Suprapubic skin (tissue), 4 donors: ENCODE data around the gene IFNLR1. TPM values are rescaled to one million over a fixed set of nuclear protein-coding genes. Genes with fewer than 3 reads are reported as not detected.

Experiments
- DNase-seq, 2 donors: peaks; one replicate each; pipeline ENCODE4 v3.0.0-alpha.2; 2019; ENCODE audit warnings: low spot score in 2 of 2
- H3K27ac ChIP-seq: fragments of 200-600 bp; sonication (generic); one replicate; pipeline ENCODE4 v1.5.1; 2019
- H3K27me3 ChIP-seq: fragments of 200-600 bp; sonication (generic); one replicate; pipeline ENCODE4 v1.5.1; 2019
- H3K36me3 ChIP-seq: fragments of 200-600 bp; sonication (generic); one replicate; pipeline ENCODE4 v1.5.1; 2019
- H3K4me1 ChIP-seq: fragments of 200-600 bp; sonication (generic); one replicate; pipeline ENCODE4 v1.5.1; 2019
- H3K4me3 ChIP-seq: fragments of 200-600 bp; sonication (generic); one replicate; pipeline ENCODE4 v1.5.1; 2019; ENCODE audit warnings: mild to moderate bottlenecking
- H3K9me3 ChIP-seq: fragments of 200-600 bp; sonication (generic); one replicate; pipeline ENCODE4 v1.5.1; 2019
- EP300 ChIP-seq: sonication (generic); formaldehyde crosslinking; IDR thresholded peaks from one replicate; pipeline ENCODE4 v1.6.1; 2017; ENCODE audit warnings: antibody characterized with exemption
- POLR2A ChIP-seq, 2 donors: fragments of 450-650 bp; IDR thresholded peaks; one replicate each; pipeline ENCODE4 v1.6.1; 2017; ENCODE audit warnings: antibody characterized with exemption in 2 of 2, mild to moderate bottlenecking in 2 of 2, moderate library complexity in 2 of 2
- POLR2AphosphoS5 ChIP-seq, 3 donors: sonication (generic); formaldehyde crosslinking; IDR thresholded peaks; one replicate each; pipeline ENCODE4 v1.6.1; 2017; ENCODE audit warnings: antibody characterized with exemption in 3 of 3
- WGBS: methylation state at CpG from one replicate; pipeline ENCODE4 v1.1.5; 2018; 5-methylcytosine and 5-hydroxymethylcytosine counted together
- total RNA-seq, 4 donors: library from RNA; depleted of rRNA; stranded (reverse); fragments of >200 nt; gene quantifications; one replicate each; pipeline ENCODE4 v1.1.0, GENCODE V29; 2016
- TF ChIP-seq, protein P1 (sequence below), 2 donors: fragments of 200-600 bp in 1 of 2; fragments of 450-650 bp in 1 of 2; sonication (generic) in 1 of 2; IDR thresholded peaks; one replicate each; pipeline ENCODE4 v1.5.1; 2016 to 2019; ENCODE audit warnings: antibody characterized with exemption in 2 of 2, mild to moderate bottlenecking in 1 of 2, moderate library complexity in 1 of 2

IFNLR1 gene
- total RNA-seq, 4 donors from 2014 or later, result 11.7 to 16.1 (median 14.0) TPM

DNA sequence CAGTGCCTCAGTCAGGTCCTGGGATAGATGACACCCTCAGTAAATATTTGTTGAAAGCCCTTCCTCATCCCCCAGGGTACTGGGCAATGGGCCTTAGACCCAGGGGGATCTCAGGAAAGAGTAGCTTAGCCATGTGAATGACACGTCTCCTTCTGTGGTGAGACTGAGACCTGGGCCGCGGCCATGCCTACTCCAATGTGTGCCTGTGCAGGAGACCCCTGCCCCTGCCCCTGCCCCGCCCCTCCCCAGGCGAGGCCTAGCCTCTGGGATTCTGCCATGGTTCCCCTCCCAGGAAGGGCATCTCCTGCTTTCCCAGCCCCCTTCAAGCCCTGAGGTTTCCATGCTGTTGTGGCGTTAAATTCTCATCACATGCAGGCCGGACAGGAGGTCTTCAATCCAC is 82.2 kb downstream of the IFNLR1 start:
- Histone ChIP-seq H3K4me3 (no peak overlapping the region), H3K36me3 (no peaks in the 10 kb centered on the region), H3K27ac (peak overlapping the region; percentile 71), H3K9me3 (no peaks in the 10 kb centered on the region), H3K4me1 (peaks cover 43% of the 10 kb centered on the region), H3K27me3 (no peaks in the 10 kb centered on the region)
- 68% methylated on average over 6 of the region's 7 CpGs for WGBS
- no peak for TF ChIP-seq POLR2A (IDR thresholded peaks at IDR 0.05)
- TF ChIP-seq, protein P1, sequence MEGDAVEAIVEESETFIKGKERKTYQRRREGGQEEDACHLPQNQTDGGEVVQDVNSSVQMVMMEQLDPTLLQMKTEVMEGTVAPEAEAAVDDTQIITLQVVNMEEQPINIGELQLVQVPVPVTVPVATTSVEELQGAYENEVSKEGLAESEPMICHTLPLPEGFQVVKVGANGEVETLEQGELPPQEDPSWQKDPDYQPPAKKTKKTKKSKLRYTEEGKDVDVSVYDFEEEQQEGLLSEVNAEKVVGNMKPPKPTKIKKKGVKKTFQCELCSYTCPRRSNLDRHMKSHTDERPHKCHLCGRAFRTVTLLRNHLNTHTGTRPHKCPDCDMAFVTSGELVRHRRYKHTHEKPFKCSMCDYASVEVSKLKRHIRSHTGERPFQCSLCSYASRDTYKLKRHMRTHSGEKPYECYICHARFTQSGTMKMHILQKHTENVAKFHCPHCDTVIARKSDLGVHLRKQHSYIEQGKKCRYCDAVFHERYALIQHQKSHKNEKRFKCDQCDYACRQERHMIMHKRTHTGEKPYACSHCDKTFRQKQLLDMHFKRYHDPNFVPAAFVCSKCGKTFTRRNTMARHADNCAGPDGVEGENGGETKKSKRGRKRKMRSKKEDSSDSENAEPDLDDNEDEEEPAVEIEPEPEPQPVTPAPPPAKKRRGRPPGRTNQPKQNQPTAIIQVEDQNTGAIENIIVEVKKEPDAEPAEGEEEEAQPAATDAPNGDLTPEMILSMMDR (IDR thresholded peaks at IDR 0.05), result no peak
- TF ChIP-seq EP300, result no peak
- TF ChIP-seq POLR2AphosphoS5 (IDR thresholded peaks at IDR 0.05), result no peak
- no peak for DNase-seq

Other genes with a start within 250 kb of the IFNLR1 start
- gene PNRC2, start 227.5 kb downstream of the IFNLR1 start, total RNA-seq, result 100 to 1,000 TPM in 1 of 4 donors, 10 to 100 TPM in 3; 80.4 to 101 (median 87.9) TPM
- gene SRSF10, start 207.0 kb downstream of the IFNLR1 start, total RNA-seq, result 100 to 1,000 TPM in 1 of 4 donors, 10 to 100 TPM in 3; 67.7 to 162 (median 74.2) TPM
- 1 to 10 TPM; 1.5 to 2.3 (median 2.1) TPM for gene MYOM3, start 75.2 kb downstream of the IFNLR1 start, total RNA-seq
- 10 to 100 TPM; 16.6 to 36.4 (median 27.8) TPM for gene IL22RA1, start 44.1 kb downstream of the IFNLR1 start, total RNA-seq
- 100 to 1,000 TPM in 3 of 4 donors, 10 to 100 TPM in 1; 93.6 to 154 (median 129) TPM for gene GRHL3, start 132.1 kb upstream of the IFNLR1 start, total RNA-seq
- gene STPG1, start 226.5 kb upstream of the IFNLR1 start, total RNA-seq, result 1 to 10 TPM; 7.2 to 8.5 (median 7.8) TPM
- gene NIPAL3, start 228.5 kb upstream of the IFNLR1 start, total RNA-seq, result 10 to 100 TPM; 42.4 to 75.4 (median 64.6) TPM